GM19324 (cell line): ENCODE results near the gene BBS2.
"Not testable (repeated sequence)": the region's sequence is repeated elsewhere in the genome, so short reads cannot be mapped to it uniquely, and the experiment has no call there.

Source experiments
- ATAC-seq: cut with Tn5 transposase; IDR thresholded peaks from one replicate; pipeline ENCODE4 v1.9.1; 2021; ENCODE audit warnings: mild to moderate bottlenecking, moderate library complexity; ENCODE audit not compliant: unreplicated experiment, low FRiP score

Gene BBS2

DNA sequence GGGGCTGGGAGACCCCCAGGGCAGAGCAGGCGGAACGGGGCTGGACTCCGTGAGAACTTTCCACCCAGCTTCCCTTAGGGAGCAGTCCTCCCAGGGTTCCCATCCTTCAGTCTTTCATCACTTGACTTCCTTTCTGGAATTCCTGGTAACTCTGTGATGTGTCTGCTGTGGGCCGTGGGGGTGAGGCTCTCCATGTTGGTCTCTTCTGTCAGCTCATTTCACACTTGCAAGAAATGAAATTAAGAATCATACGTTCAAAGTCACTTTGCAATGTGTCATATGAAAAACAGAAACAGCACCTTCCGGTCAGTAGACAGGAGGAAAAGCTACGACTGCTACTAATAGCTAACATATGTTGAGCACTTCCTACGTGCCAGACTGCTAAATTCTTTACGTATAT, 5.4 kb upstream of the BBS2 start:
- no peak for ATAC-seq

DNA sequence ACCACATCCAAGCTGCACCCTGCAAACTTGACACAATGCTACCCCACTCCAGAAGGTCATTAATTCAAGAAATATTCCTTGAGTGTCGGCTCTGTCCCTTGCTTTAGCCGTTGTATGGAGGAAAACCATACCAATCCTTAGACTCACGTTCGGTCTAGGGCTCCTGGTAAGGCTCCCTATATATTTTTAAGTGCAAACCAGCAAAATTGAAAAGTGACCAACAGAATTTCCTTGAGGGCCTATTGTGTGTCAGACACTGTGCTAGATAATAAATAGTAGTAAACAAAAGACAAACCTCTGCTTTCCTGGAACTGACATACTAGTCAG, 390 bp upstream of the BBS2 start:
- no peak for ATAC-seq

DNA sequence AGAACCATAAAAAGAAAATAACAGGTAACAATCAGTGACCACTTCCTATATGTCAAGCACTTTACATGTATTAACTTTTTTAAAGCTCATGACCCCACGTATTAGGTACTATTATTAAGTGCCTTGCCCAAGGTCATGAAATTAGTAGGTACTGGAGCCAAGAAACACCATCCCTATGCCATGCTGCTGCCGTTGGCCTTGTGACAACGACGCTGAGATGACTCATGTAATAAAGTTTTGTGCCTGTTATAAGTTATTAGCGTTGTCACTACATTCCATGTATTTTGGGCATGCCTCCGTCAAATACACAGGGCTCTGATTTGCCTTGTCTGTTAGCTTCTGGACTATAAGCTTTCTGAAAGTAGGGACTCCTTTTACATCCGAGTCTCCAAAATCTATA, 1.4 kb downstream of the BBS2 start:
- ATAC-seq = no peak

DNA sequence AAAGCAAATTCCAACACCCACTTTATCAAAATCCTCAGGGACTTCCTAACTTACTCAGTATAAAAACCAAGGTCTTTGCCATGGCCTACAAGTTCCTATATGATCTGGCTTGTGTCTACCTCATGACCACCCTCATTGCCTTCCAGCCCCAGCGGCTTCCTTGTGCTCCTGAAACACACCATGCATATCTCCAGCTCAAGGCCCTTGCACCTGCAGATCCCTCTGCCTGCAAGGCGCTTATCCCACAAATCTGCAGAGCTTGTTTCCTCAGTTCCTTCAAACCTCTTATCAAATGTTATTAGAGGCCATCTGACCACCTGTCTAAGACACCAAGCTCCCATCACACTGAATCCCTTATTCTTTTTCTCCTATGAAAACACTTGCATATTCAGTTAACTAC, 2.6 kb downstream of the BBS2 start:
- no peak for ATAC-seq

DNA sequence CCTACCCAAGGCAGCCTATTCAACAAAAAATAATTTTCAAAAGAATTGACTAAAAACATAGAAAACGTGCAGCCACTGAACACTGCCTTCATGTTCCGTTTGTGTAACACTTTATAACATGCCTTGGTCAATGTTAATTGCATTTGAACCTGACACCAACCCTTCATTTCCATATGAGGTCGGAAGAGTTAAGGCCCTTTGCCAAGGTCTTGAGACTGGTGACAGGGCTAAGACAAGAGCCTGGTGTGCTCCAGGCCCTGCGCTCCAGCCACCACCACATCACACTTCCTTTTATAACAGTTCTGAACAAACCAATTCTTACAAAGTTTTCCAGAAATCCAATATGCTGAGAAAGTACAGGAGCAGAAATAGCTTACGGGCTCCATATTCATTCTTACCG, 4.2 kb downstream of the BBS2 start:
- no peak for ATAC-seq

DNA sequence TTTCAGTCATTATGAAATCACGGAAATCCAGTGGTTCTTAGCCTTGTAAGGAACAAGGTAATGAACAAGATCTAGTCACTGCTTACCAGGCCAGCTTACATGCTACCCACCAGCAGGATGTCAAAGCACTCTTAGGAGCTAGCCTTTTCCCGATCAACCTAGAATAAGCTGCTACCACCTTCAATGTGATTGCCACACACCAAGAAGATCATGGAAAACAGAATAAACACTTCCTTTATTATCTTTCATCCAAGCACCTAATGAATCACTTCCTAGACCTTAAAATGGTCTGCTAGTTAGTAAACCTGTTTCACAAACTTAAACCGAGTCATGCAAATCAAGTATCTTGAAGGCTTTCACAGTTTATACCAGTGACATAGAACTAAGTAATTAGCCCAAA, 5.0 kb downstream of the BBS2 start:
- no peak for ATAC-seq

DNA sequence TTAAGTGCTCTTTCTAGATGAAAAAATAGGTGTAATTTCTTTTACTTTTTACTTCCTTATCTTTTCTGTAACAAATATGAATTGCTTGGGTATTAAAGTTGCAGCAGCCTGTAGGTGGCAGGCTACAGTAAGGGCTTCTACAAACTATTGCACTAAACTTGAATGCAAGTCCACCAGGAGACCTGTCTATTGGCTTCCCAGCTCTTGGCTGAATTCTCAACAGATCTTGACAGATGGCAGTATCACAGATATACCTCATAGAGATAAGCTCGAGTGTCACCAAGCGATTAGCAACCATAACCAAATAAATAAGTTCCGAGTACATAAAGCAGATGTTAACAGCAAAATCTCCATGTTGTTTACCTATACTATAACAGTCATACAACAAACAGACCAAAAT, 5.9 kb downstream of the BBS2 start:
- no peak for ATAC-seq

DNA sequence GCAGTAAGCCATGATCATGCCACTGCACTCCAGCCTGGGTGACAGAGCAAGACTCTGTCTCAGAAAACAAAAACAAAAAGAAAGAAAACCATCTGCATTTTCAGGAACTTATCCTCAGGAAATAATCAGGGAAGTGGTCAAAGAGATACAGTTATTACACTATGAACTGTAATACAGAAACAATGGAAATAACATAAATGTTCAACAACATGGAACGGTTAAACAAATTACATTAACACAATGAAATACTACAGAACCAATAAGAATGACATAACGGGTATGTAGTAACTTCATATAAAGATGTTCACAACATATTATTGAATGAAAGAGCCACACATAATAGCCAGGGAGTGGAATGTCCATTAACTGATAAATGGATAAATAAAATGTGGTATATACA, 6.7 kb downstream of the BBS2 start:
- ATAC-seq = no peak

DNA sequence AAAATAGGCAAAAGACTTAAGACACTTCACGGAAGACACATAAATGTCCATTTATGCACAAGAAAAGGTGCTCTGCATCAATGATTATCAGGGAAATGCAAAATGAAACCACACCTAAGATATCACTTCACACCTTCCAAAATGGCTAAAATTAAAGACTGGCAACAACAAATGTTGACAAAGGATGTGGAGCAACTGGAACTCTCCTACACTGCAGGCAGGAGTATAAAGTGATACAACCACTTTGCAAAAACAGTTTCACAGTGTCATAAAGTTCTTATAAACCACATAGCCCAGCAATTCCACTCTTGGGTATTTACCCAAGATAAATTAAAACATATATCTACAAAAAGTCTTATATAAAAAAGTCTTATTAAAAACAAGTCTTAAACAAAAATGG, 7.8 kb downstream of the BBS2 start:
- no peak for ATAC-seq

DNA sequence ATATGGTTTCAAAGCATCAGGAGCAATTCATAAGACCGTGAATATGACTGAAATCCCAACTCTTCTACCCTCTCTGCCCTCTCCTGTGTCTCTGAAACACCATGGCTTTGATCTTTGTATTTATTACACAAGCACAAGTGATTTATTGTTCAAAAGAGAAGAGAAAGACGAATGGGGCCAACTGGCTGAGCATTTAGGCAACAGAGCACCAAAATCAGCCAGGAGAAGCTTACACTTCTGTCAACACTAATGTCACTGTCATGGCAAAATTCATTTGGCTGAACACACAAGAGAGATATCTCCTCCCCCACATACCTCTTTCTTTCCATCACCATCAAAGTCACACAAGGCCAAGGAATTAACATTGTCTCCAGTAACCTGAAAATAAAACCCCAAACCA, 9.3 kb downstream of the BBS2 start:
- no peak for ATAC-seq

DNA sequence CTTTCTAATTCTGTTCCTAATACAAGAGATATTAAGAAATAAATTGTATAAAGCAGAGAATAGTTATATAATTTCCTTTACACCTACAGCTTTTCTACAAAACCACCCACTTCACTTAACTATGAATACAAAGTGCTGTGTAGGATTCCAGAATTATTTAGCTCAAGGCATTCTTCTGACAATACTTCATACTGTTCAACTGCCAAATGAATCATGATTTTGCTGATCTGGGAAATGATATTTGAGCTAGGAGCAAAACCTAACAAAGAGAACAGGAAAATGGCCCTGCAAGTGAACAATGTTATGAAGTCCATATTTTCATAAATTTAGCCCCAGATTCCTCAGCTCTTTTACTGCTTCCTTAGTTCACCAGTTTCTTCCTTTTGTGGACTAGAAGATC, 12.9 kb downstream of the BBS2 start:
- no peak for ATAC-seq

DNA sequence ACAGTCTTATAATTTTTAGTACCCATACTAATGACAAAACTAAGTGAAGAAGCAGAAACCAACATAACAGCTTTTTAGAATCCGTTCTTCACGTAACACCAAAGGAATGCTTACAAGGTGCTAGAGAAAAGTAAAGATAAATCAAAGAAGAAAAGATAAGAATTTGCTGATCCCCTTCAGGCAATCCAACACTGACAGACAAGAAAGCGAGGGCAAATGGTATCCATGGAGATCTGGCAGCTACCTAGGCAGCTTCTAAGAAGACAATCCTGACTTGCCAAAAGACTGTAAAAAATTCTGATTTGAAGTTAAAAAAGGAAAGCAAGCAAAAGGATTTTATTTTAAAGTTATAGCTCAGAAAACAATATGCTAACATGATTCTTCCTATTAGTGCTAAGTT, 14.6 kb downstream of the BBS2 start:
- no peak for ATAC-seq

DNA sequence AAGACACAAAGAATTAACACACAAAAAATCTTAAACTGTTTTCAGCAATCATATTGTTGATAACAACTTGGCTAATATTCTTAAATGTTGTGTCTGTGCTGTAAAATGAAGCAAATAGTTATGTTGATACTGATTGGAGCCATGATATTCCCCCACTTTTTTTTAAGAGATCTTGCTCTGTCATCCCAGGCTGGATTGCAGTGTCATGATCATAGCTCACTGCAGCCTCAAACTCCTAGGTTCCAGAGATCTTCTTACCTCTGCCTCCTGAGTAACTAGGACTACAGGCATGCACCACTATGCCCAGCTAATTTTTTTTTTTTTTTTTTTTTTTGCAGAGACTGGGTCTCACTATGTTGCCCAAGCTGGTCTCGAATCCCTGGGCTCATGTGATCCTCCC, 26.0 kb downstream of the BBS2 start:
- no peak for ATAC-seq

DNA sequence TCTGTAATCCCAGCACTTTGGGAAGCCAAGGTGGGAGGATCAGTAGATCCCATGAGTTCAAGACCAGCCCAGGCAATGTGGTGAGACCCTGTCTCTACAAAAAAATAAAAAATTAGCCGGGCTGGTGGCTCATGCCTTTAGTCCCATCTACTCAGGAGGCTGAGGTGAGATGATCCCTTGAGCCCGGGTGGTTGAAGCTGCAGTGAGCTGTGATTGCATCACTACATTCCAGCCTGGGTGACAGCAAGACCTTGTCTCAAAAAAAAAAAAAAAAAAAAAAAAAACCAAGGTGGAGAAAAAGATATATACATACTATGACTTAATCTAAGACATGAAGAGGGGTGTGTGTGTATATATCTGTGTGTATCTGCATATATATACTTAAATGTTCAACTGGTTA, 26.7 kb downstream of the BBS2 start:
- ATAC-seq = no peak

DNA sequence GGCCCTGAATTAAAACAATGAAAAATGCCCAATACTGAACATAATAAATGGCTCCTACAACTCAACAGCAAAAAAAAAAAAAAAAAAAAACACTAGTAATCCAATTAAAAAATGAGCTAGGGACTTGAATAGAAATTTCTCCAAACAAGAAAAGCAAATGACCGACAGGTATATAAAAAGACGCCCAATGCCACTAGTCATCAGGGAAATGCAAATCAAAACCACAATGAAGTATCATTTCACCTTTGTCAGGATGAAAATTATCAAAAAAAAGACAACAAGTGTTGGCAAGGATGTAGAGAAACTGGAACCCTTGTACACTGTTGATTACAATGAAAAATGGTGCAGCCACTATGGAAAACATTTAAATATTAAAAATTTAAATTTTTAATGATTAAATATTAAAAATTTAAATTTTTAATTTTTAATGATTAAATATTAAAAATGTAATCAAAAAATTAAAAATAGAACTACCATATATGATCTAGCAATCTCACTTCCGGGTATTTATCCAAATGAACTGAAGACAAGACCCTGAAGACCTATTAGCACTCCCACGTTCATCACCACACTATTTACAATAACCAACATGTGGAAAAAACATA, 28.1 kb downstream of the BBS2 start:
- ATAC-seq = no peak

DNA sequence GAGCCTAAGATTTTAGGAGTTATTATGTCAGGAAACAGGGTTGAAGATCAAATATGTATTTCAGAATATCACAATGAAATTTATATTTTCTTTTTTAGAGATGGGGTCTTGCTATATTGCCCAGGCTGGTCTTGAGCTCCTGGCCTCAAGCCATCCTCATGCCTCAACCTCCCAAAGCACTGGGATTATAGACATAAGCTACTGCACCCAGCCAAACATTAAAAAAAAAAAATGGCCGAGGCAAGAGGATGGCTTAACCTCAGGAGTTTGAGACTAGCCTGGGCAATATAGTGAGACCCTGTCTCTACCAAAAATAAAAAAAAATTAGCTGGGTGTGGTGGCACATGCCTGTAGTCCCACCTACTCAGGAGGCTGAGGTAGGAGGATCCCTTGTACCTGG, 31.0 kb downstream of the BBS2 start:
- not testable (repeated sequence) for ATAC-seq

DNA sequence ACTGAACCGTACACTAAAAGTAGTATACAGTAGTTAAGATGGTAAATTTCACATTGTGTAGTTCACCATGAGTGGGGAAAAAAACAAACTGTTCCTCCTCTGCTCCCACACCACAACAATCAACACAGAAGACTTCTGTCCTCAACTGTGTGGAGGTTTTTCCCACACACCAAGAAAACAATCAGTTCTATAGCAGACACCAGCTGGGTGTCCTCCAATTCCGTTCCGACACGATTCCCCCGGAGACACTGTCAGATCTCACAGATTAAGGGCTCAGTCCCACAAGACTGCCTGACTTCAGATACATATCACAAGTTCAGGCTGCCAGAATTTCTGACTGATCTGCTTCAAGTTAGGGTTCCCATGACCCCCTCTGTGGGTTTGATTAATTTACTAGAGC, 31.8 kb downstream of the BBS2 start:
- ATAC-seq = no peak

DNA sequence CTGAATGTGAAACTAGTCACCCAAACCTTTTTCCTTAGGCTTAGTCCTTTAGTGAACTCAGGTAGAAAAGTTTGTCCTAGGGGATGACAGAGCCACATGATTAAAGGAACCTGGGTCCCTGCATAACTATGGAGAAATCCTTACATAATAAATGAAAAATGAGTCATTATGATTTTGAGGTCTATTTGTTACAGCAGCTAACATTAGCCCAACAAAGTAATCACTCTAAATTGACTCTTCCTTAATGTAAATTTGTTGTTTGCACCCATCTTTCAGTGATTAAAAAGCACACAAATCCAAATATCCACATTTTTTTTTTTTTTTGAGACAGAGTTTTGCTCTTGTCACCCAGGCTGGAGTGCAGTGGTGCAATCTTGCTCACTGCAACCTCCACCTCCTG, 36.4 kb downstream of the BBS2 start:
- ATAC-seq = no peak

DNA sequence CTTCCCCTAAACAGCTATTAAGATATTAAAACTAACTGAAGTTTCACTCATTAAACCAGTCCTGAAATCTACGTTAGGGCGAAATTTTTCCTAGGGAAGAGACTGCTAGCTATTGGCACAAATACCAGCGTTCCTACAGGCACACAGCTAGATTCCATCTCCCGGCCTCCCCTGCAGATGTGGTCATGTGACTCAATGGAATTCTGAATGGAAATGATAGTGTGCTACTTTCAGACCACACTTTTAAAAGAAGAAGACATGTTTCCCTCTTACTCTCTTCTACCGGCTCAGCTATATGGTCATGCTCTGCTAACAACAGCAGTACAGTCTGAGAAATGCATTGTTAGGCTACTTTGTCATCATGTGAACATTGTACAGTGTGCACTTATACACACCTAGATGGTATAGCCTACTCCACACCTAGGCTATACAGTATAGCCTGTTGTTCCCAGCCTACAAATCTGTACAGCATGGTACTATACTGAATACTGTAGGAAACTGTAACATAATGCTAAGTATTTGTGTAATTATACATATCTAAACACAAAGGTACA, 37.1 kb downstream of the BBS2 start:
- no peak for ATAC-seq

DNA sequence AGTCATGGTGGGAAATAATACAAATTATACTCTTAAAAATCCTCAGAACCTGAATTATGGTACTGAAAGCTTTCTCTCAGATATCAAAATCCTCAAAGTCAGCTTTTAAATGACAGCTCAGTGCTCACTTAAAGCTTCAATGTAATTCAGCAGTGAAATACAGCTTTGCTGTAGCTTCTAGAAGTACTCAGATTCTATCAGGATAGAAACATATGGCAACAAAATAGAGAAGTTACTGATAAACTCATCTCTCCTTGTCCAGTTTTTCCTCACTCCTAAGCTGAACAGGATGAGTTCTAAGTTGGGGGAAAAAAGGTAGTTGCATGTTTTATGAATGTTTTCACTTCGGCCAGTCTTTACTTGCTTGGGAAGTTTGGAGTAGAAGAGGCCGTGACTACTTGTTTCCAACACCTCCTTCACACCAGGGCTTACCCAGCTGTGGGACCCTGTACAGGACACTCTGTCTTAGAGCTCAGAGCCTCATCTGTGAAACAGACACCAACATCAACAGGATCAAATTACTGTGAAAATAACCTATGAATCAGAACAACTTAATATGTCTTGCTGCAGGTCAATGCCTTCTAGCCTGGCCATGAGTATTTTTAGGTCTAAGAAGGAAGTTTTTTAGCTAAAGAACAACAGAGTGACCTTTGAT, 38.2 kb downstream of the BBS2 start:
- ATAC-seq = no peak

DNA sequence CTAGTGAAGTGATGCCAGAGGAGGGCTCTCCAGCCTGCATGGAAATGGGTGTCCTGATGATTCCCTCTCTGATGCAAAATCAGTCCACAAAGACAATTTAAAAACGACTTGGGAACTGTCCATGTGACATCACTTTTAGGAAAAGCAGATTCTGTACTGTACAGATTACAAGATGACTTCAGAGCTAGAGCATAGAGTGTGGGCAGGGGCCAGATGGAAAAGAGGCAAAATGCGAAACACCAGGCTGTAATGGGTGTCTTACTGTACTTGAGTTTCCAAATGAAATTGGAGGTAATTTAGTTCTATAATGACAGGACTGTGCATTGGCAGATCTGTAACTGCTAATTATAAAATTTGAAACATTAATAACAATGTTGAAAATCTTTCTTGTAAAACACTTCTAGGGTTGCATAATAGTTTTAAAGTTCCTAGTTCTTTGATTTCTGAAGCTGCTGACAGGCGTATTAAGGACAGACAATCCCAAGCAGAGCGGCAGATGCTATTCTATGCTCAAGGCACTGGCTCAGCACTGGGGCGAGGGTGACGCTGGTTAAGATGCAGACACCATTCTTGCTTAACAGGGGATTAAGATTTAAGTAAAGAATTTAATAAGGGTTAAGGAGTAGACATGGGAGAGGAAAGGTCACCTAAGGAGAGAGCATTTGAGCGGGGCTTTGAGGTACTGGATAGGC, 38.9 kb downstream of the BBS2 start:
- ATAC-seq = no peak

DNA sequence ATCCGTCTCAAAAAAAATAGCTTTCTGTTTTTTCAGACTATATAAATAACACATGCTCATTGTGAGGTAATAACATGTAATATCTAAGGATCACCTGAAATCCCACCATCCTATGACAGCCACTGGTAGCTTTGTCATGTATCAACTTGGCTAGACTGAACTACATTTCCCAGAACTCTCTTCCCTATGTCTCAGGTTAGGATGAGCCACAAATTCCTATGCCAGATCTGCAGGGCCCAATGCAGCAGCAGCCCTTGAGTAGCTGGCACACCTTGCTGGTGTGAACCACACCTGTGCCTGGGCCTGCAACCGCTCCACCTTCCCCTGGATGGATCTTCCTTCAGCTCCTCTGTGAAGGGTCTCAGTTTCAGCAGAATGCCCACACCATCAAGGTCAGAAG, 40.4 kb downstream of the BBS2 start:
- ATAC-seq = no peak
